HG02970 (cell line): ENCODE data around the gene NT5DC3.

Experiments
- ATAC-seq: cut with Tn5 transposase; IDR thresholded peaks from one replicate; pipeline ENCODE4 v1.9.1; 2021; ENCODE audit warnings: mild to moderate bottlenecking, moderate library complexity, moderate number of reproducible peaks; ENCODE audit not compliant: unreplicated experiment, low FRiP score

NT5DC3 gene

GRCh38 chr12:103786201-103786600 lies 54.8 kb downstream of the NT5DC3 start:
- no peak for ATAC-seq

- no peak for ATAC-seq
These were observed 55.6 kb downstream of the NT5DC3 start for GRCh38 chr12:103785243-103786031.

GRCh38 chr12:103783744-103784664 lies 57.0 kb downstream of the NT5DC3 start:
- no peak for ATAC-seq

GRCh38 chr12:103782399-103782798 lies 58.6 kb downstream of the NT5DC3 start:
- ATAC-seq, result no peak

- no peak for ATAC-seq
These were observed 60.0 kb downstream of the NT5DC3 start for GRCh38 chr12:103780992-103781391.

GRCh38 chr12:103780093-103780440 lies 61.0 kb downstream of the NT5DC3 start:
- no peak for ATAC-seq

GRCh38 chr12:103779410-103780092 lies 61.5 kb downstream of the NT5DC3 start:
- ATAC-seq, result no peak

- no peak for ATAC-seq
These were observed 62.3 kb downstream of the NT5DC3 start for GRCh38 chr12:103778781-103779180.

GRCh38 chr12:103774977-103775560 lies 66.0 kb downstream of the NT5DC3 start:
- ATAC-seq, result no peak

- no peak for ATAC-seq
These were observed 67.7 kb downstream of the NT5DC3 start for GRCh38 chr12:103773109-103773910.

GRCh38 chr12:103772367-103773108 lies 68.5 kb downstream of the NT5DC3 start:
- no peak for ATAC-seq

GRCh38 chr12:103771466-103771865 lies 69.6 kb downstream of the NT5DC3 start:
- no peak for ATAC-seq

GRCh38 chr12:103769240-103769945 lies 71.6 kb downstream of the NT5DC3 start:
- ATAC-seq, result no peak

- ATAC-seq, result no peak
These were observed 72.4 kb downstream of the NT5DC3 start for GRCh38 chr12:103768467-103769123.

- ATAC-seq, result no peak
These were observed 75.0 kb downstream of the NT5DC3 start for GRCh38 chr12:103766028-103766427.

GRCh38 chr12:103765322-103765721 lies 75.7 kb downstream of the NT5DC3 start:
- no peak for ATAC-seq

- no peak for ATAC-seq
These were observed 78.6 kb downstream of the NT5DC3 start for GRCh38 chr12:103762473-103762872.
